Measurements from ENCODE around the gene ERVK3-1. TPM values are rescaled to one million over a fixed set of nuclear protein-coding genes. Genes with fewer than 3 reads are reported as not detected.
A peak's percentile ranks its signal among the peaks of the same experiment; 100 is the strongest.

Gene ERVK3-1
- total and polyA plus RNA-seq, 2 of the 13 experiments (the other 11 are each of a cell fraction or from before 2014, with no cell fraction given), result 28.5 to 38.7 TPM

DNA sequence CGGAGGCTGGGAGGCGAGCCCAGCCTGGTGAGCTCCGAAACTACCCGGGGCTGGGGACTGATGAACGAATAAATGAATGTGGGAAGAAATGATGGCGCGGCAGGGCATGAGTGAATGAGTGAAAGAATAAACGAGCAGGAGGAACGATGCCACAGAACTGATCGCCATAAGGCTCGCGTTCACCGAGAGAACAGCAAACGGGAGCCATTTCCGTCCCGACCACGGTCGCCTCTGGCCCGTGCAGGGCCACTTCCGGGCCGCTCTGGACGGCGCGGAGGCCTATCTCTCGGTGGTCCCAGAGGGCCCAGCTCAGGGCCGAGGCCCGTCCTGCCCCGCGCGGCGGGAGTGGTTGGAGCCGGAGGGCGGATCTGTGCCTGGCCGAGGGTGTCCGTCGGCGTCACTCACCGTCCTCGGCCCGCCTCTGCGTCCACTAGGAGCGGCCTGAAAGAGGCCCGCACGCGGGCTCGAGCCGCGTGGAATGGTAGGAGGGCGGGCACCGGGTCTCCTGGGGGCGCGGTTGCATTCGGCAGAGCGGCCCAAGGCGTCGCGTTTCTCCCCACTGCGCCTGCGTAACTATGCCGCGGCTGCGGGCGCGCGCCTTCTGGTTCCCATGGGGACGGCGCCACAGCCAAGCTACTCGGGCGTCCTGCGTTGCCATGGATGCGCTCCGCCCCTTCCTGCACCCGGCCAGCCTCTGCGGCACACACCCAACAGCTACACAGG lies 57.3 kb downstream of the ERVK3-1 start, which contains the start of gene ZNF497 (continued):
- TF ChIP-seq, protein P1, sequence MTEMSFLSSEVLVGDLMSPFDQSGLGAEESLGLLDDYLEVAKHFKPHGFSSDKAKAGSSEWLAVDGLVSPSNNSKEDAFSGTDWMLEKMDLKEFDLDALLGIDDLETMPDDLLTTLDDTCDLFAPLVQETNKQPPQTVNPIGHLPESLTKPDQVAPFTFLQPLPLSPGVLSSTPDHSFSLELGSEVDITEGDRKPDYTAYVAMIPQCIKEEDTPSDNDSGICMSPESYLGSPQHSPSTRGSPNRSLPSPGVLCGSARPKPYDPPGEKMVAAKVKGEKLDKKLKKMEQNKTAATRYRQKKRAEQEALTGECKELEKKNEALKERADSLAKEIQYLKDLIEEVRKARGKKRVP (CRISPR knock-in tag; IDR thresholded peaks at IDR 0.05), result 0 out of 4 replicates have a peak, but pooled peaks of 1 of the 2 experiments have one; percentile 19
- 0 out of 2 replicates have a peak, but pooled peaks have one; percentile 15 for TF ChIP-seq GATAD2A (CRISPR knock-in tag; IDR thresholded peaks at IDR 0.05)
- TF ChIP-seq, protein P2, sequence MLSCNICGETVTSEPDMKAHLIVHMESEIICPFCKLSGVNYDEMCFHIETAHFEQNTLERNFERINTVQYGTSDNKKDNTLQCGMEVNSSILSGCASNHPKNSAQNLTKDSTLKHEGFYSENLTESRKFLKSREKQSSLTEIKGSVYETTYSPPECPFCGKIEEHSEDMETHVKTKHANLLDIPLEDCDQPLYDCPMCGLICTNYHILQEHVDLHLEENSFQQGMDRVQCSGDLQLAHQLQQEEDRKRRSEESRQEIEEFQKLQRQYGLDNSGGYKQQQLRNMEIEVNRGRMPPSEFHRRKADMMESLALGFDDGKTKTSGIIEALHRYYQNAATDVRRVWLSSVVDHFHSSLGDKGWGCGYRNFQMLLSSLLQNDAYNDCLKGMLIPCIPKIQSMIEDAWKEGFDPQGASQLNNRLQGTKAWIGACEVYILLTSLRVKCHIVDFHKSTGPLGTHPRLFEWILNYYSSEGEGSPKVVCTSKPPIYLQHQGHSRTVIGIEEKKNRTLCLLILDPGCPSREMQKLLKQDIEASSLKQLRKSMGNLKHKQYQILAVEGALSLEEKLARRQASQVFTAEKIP (CRISPR knock-in tag; IDR thresholded peaks at IDR 0.05; ENCODE audit: borderline replicate concordance), result no peak
- no peak for TF ChIP-seq RFX5 (IDR thresholded peaks at IDR 0.05; ENCODE audit: low read depth, low read length)
- TF ChIP-seq FOXK1 (CRISPR knock-in tag; IDR thresholded peaks at IDR 0.05; ENCODE audit: borderline replicate concordance, low read depth), result peak; percentile 41
- TF ChIP-seq ZBTB8A (CRISPR knock-in tag; IDR thresholded peaks at IDR 0.05; ENCODE audit: borderline replicate concordance, low read depth), result no peak
- TF ChIP-seq MTF2 (CRISPR knock-in tag; IDR thresholded peaks at IDR 0.05; ENCODE audit: borderline replicate concordance), result no peak
- TF ChIP-seq ZNF800 (CRISPR knock-in tag; IDR thresholded peaks at IDR 0.05), result peak; percentile 84
- peak; percentile 76 for TF ChIP-seq SRY (CRISPR knock-in tag; IDR thresholded peaks at IDR 0.05)
- TF ChIP-seq ZBTB26 (CRISPR knock-in tag; IDR thresholded peaks at IDR 0.05; ENCODE audit: borderline replicate concordance), result no peak
- peak; percentile 84; the same call in 1 of the 2 replicates for TF ChIP-seq ZSCAN20 (CRISPR knock-in tag; IDR thresholded peaks at IDR 0.05; ENCODE audit: borderline replicate concordance)
- TF ChIP-seq GFI1 (CRISPR knock-in tag; IDR thresholded peaks at IDR 0.05; ENCODE audit: borderline replicate concordance), result peak; percentile 17; the same call in 1 of the 2 replicates
- peak; percentile 83 for TF ChIP-seq ZNF143 (CRISPR knock-in tag; IDR thresholded peaks at IDR 0.05)
- TF ChIP-seq KLF15 (CRISPR knock-in tag; IDR thresholded peaks at IDR 0.05; ENCODE audit: borderline replicate concordance), result no peak; the same call in 1 of the 2 replicates
- TF ChIP-seq ZNF557 (CRISPR knock-in tag; IDR thresholded peaks at IDR 0.05), result peak; percentile 84; the same call in 1 of the 2 replicates
- peak; percentile 41; the same call in 1 of the 2 replicates for TF ChIP-seq ZNF451 (CRISPR knock-in tag; IDR thresholded peaks at IDR 0.05)
- 0 out of 2 replicates have a peak, but pooled peaks have one; percentile 66 for TF ChIP-seq PBX3 (CRISPR knock-in tag; IDR thresholded peaks at IDR 0.05; ENCODE audit: borderline replicate concordance)
- peak; percentile 89 for TF ChIP-seq GABPA (IDR thresholded peaks at IDR 0.05; ENCODE audit: low read depth, low read length)
- peak; percentile 93 for TF ChIP-seq GABPA (CRISPR knock-in tag; IDR thresholded peaks at IDR 0.05; ENCODE audit: low read depth)
- TF ChIP-seq, protein P3, sequence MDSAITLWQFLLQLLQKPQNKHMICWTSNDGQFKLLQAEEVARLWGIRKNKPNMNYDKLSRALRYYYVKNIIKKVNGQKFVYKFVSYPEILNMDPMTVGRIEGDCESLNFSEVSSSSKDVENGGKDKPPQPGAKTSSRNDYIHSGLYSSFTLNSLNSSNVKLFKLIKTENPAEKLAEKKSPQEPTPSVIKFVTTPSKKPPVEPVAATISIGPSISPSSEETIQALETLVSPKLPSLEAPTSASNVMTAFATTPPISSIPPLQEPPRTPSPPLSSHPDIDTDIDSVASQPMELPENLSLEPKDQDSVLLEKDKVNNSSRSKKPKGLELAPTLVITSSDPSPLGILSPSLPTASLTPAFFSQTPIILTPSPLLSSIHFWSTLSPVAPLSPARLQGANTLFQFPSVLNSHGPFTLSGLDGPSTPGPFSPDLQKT (CRISPR knock-in tag; IDR thresholded peaks at IDR 0.05; ENCODE audit: borderline replicate concordance), result peak; percentile 80; the same call in 1 of the 2 replicates
